Left colon (tissue), 2 donors: ENCODE results near the gene HGFAC. TPM values are rescaled to one million over a fixed set of nuclear protein-coding genes. Genes with fewer than 3 reads are reported as not detected.

ENCODE experiments used
- ATAC-seq: fragments of 200-7000 bp; cut with Tn5 transposase; one replicate; pipeline ENCODE4 v1.9.1; 2020; ENCODE audit warnings: mild to moderate bottlenecking, moderate library complexity
- DNase-seq, 2 donors: peaks; one replicate each; pipeline ENCODE4 v3.0.0-alpha.2; 2020
- intact Hi-C, 2 donors: fragments of 100-400 bp; cut with DNase I in 1 of 2; cut with micrococcal nuclease in 1 of 2; formaldehyde crosslinking; loops; one replicate each; pipeline versions ENCODE4 v1.11.2 to v1.14.0; 2022; cut with DNase I, micrococcal nuclease
- total RNA-seq, 2 donors: library from RNA; stranded (reverse); fragmentation: NEBNext Ultra II Directional; extraction: Animal tissue kit (Norgen Biotek cat#: 25700); gene quantifications; one replicate each; pipeline ENCODE4 v1.2.1, GENCODE V29; 2021
- donor health status: DM: no; HTN: no; CAD: no.
- donor health status: DM: yes; HTN: yes; CAD: no.

The HGFAC gene
- total RNA-seq, 2 donors from 2014 or later, result not detected

- intact Hi-C loops, result no loop called here
- ATAC-seq (no peak), DNase-seq (no peak)
These were observed 20.3 kb upstream of the HGFAC start for GRCh38 chr4:3421470-3421869.

DNA sequence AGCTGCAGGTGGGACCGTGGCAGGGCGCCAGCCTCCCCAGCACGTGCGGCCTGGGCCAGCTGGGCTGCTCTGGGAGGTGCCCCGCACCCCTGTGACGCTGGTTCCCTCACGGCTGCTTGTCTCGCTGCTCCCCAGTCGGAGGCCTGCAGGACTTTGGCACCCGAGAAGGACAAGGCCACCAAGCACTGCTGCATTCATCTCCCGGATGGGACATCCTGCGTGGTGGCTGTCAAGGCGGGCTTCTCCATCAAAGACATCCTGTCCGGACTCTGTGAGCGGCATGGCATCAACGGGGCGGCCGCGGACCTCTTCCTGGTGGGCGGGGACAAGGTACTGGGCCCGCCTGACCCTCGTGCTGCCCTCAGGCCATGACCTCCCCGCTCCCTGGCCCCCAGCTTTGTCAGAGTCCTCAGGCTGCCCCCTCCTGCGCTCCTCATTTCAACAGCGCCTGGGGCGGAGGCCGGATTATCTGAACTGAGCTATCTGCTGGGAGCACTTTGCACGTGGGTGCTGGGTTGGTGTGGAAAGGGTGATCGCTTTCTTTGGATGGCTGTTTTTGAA is 19.4 kb upstream of the HGFAC start:
- no peak for ATAC-seq
- DNase-seq, result no peak
- intact Hi-C loops, result no loop called here

DNA sequence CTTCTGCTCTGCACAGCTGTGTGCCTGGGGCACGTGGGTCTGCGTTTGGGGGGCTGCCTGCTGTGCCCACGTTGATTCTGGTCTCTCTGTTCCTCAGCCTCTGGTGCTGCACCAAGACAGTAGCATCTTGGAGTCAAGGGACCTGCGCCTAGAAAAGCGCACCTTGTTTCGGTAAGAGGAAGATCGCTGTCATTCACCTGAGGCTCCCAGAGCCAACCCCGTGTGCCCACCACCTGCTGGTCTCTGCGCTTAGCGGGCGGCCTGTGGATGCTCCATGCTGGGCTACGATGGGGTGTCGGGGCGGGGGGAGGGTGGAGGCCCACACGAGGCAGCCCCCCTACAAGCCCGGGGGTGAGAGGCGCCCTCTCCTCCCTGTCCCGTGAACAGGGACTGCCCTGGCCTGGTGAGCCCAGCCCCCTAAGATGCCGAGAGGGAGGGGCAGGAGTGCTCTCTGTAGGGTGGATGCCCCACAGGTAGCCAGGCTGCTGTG is 18.9 kb upstream of the HGFAC start:
- ATAC-seq, result no peak

DNA sequence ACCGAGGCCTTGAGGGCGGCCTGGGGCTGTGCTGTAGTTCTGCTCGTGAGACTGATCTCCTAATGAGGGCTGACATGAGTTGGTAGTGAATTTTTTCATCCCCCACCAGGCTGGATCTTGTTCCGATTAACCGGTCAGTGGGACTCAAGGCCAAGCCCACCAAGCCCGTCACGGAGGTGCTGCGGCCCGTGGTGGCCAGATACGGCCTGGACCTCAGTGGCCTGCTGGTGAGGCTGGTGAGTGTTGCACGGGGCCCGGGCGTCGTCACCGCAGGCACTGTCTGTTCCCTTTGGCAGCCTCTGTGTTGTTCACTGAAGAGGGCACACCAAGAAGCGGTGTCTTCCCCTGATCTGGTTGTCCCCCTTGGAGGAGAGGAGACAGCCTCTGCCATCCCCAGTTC is 18.4 kb upstream of the HGFAC start:
- ATAC-seq, result no peak
- intact Hi-C loops, result no loop called here
- DNase-seq, result no peak

More for the DNA sequence above, 18.9 kb upstream of the HGFAC start:
- intact Hi-C loops, result no loop called here
- no peak for DNase-seq

DNA sequence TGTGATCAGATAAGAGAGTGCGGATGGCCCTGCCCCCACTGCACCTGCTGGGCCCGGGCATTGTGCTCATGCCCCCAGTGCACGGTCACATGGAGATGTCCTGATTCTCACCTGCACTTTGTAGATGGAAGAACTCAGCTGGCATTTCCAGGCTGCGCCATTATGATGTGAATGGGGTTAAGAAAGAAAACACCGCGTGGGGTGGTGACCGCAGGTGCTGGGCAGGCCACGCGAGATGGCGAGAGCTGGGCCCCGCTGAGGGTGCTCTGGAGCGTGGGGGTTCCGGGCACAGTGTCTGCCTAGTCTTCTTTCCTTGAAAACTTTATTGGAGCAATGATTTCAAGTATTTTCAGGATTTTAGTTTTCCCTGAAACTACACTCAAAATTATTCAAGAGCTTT is 17.8 kb upstream of the HGFAC start:
- ATAC-seq, result no peak
- no peak for DNase-seq
- intact Hi-C loops, result no loop called here

- DNase-seq, result no peak
- no peak for ATAC-seq
- intact Hi-C loops, result no loop called here
These were observed 17.2 kb upstream of the HGFAC start for GRCh38 chr4:3424522-3425095.

DNA sequence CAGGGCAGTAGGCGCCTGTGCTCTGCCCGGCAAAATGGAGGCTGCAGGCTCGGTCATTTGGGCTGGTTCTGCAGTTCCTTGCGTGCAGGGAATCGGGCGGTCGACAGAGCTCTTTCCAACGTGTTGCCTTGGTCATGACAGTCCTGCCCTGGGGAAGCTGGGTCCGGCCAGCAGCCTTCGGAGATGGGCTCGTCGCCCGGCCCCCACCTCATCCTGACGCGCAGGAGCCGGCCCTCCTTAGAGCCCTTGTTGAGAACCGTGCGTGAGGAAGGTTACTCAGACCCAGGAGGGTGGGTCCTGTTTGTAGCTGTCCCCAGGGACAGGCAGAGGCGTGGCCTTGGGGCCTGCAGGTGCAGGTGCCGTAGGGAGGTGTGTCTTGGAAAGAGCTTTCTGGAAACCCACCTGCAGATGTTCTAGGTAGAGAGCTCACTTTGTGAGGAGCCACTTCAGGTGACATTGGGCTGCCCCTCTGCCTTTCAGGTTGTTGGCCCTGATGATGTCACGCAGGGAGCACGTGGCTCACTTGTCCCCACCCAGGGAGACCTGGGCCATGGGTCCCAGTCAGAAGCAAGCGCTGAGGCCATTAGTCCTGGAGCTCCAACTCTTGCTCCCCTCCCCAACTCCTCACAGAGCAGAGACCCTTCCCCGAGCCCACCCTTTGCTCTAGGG is 15.2 kb upstream of the HGFAC start:
- intact Hi-C loops, result no loop called here
- ATAC-seq, result no peak
- DNase-seq, result no peak

DNA sequence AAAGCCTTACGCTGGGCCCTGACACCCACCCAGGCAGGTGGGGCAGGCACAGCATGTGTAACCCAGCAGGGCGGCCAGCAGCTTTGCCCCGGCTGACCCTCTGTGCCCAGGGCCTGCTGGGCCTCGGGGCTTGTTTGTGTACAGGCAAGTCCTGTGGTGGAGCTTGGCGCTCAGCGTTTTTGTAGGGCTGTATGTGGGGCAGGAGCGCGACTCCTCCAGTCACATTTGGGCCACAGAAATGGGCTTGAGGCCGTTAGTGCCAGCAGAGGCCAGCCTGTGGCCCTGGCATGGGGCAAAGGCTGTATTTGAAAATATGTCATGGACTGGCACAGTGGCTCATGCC is 14.7 kb upstream of the HGFAC start:
- no peak for DNase-seq
- no peak for ATAC-seq
- intact Hi-C loops, result no loop called here

GRCh38 chr4:3427706-3428446 is 13.9 kb upstream of the HGFAC start:
- DNase-seq (no peak), ATAC-seq (no peak)
- intact Hi-C loops, result no loop called here

GRCh38 chr4:3429651-3430050 is 12.1 kb upstream of the HGFAC start:
- intact Hi-C loops, result no loop called here
- ATAC-seq, result no peak
- DNase-seq, result no peak

GRCh38 chr4:3430524-3430923 is 11.2 kb upstream of the HGFAC start:
- DNase-seq, result no peak
- intact Hi-C loops, result no loop called here

DNA sequence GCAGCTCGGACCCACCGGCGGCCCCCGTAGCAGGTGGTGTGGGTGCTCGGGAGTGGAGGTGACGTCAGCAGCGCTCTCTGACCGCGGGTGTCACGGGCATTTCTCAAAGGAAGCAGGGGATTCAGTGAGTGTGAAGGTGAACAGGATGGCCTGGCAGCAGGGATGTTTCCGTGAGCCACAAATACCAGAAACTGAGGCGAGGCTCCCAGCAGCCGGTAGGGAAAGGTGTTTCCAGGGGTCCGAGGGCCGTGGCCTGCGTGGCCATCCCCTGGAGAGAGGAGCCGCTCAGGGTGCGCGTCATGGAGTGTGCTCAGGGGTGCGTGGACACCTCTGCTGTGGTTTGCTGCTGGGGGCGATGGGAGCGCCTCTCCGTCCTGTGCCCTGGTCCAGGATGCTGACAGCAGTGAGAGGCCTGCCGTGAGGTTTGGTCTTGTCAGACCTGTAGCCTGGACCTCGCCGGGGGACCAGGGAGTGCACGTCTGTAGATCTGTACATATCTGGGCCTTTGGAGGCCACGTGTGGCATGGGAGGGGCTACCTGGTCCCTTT is 10.2 kb upstream of the HGFAC start:
- DNase-seq (no peak), ATAC-seq (no peak)
- intact Hi-C loops, result no loop called here

More at GRCh38 chr4:3430524-3430923, 11.2 kb upstream of the HGFAC start:
- no peak for ATAC-seq

DNA sequence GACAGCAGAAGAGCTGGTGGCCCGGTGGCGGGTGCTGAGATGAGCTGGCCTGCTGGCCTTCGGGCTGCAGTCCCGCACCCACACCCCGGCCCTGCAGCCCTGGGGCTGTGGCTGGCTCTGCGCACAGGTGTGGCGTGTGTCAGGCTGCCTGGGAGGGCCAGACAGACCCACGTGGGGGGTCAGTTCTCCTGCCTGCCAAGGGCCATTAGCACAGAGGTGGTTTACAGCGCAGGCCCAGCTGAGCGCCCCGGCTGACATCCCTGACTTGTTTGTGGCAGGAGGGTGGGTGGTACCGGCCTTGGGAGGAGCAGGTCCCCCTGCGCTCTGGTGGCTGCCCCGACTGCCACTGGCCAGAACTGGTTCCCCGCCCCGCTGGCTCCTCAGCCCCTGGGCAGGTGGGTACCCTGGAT is 9.4 kb upstream of the HGFAC start:
- no peak for DNase-seq
- ATAC-seq, result no peak
- intact Hi-C loops, result no loop called here

GRCh38 chr4:3433138-3433869 is 8.5 kb upstream of the HGFAC start:
- ATAC-seq, result no peak
- no peak for DNase-seq
- intact Hi-C loops, result no loop called here

DNA sequence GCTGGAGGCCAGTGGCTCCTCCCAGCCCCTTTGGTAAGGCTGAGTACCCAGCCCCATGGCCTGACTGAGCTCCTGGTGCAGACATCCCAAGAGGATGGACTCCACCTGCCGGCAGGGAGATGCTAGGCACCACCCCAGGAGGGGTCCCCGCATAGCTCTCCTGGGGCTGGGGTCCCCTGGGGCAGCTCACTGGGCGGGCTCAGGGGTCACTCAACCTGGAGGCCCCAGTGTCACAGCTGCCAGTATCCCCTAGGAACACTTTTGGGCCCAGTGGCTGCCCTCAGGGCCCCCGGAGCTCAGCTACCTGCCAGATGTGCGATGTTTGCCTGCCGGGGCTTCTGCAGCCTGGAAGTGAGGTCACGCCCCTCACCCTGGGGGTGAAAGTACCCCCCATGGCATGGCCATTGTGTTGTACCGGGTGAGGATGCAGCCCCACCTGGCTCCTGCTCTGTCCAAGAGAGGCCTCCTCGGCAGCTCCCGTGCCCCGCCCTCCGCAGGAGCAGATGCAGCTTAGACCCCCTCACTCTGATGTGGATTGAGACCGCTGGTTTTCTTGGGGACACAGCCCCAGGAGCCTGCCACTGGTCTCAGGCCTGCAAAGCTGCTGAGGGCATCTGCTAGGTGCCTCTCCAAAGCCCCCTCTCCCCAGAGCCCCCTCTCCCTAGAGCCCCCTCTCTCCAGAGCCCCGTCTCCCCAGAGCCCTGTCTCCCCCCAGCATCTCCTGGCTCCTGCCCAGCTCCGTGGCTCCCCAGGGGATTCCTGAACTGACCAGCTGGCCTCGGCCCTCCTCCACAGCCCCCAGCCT is 6.7 kb upstream of the HGFAC start:
- intact Hi-C loops, result no loop called here
- ATAC-seq (no peak), DNase-seq (no peak)

- intact Hi-C loops, result no loop called here
- ATAC-seq (no peak), DNase-seq (no peak)
These were observed 6.1 kb upstream of the HGFAC start for GRCh38 chr4:3435686-3435956.

DNA sequence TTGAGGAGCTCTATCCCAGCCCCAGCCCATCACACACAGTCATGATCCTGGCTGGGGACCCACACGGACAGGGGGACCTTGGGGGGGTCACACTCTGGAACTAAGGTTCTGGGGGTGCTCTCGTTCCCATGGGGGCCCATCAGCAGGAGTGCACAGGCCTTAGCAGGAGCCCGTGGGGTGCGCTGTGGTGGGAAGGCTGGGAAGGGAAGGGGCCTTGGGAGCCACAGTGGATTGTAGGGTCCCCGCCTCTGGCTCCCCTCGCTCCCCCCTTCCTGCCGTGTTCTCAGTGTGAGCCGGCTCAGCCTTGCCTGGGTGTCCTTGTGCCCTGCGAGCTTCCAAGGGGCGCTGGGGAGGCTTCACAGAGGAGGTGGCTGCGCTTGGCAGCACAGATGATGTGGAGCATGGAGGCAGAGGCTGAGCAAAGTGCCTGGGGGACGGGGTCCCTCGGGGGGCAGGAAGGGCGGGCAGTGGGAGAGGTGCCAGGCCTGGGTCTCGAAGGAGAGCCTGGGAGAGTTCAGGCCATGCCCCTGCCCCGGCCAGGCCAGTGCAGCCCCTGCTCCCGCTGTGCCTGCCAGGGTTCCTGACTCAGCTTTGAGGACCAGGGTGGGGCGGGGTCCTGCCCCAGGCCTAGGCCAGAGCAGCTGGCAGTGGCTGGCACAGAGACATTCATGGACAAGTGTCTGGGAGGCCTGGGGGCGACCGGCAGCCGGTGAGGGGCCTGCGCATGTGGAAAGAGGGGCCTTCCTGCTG is 5.5 kb upstream of the HGFAC start:
- intact Hi-C loops, result no loop called here

More for the DNA sequence above, 5.5 kb upstream of the HGFAC start:
- ATAC-seq (peak; percentile 5), DNase-seq (no peak)
